Endodermal cell (in vitro differentiated cells): ENCODE measurements around the gene TRRAP. TPM values are rescaled to one million over a fixed set of nuclear protein-coding genes. Genes with fewer than 3 reads are reported as not detected.

Source experiments
- DNase-seq: peaks from one replicate; pipeline ENCODE4 v3.0.0-alpha.2; 2017
- H3K27ac ChIP-seq: 2 replicates; pipeline ENCODE4 v1.5.1; 2013; ENCODE audit warnings: mild to moderate bottlenecking, low read depth, low read length, moderate library complexity
- H3K27me3 ChIP-seq: 2 replicates; pipeline ENCODE4 v1.6.1; 2013; ENCODE audit warnings: mild to moderate bottlenecking, low read length, moderate library complexity; ENCODE audit not compliant: insufficient read depth, control insufficient read depth, poor library complexity, severe bottlenecking
- H3K36me3 ChIP-seq: 2 replicates; pipeline ENCODE4 v1.7.0; 2013; ENCODE audit warnings: mild to moderate bottlenecking, low read length, moderate library complexity; ENCODE audit not compliant: control insufficient read depth, insufficient read depth
- H3K4me1 ChIP-seq: one replicate; pipeline ENCODE4 v1.7.0; 2013; ENCODE audit warnings: low read length; ENCODE audit not compliant: control insufficient read depth, insufficient read depth
- H3K4me3 ChIP-seq: 2 replicates; pipeline ENCODE4 v1.5.1; 2013; ENCODE audit warnings: mild to moderate bottlenecking, low read length, moderate library complexity
- H3K9ac ChIP-seq: 2 replicates; pipeline ENCODE4 v1.6.1; 2013; ENCODE audit warnings: mild to moderate bottlenecking, low read length, moderate library complexity; ENCODE audit not compliant: poor library complexity, severe bottlenecking; ENCODE audit errors: extremely low read depth
- H3K9me3 ChIP-seq: 2 replicates; pipeline ENCODE4 v1.6.1; 2013; ENCODE audit warnings: mild to moderate bottlenecking, low read length, moderate library complexity; ENCODE audit not compliant: control insufficient read depth
- H3K27ac Mint-ChIP-seq: 2 replicates; pipeline ENCODE4 v1.8.0; 2020; ENCODE audit warnings: mixed read lengths
- H3K27me3 Mint-ChIP-seq: 2 replicates; pipeline ENCODE4 v1.8.0; 2021; ENCODE audit warnings: mild to moderate bottlenecking, mixed read lengths; ENCODE audit not compliant: insufficient read depth
- H3K36me3 Mint-ChIP-seq: 2 replicates; pipeline ENCODE4 v1.8.0; 2020; ENCODE audit warnings: low read depth, mixed read lengths
- H3K4me1 Mint-ChIP-seq: 2 replicates; pipeline ENCODE4 v1.8.0; 2020; ENCODE audit warnings: mixed read lengths
- H3K4me3 Mint-ChIP-seq: 2 replicates; pipeline ENCODE4 v1.8.0; 2020; ENCODE audit warnings: mild to moderate bottlenecking, moderate library complexity, mixed read lengths
- H3K9me3 Mint-ChIP-seq: 2 replicates; pipeline ENCODE4 v1.8.0; 2020; ENCODE audit warnings: mild to moderate bottlenecking, mixed read lengths
- WGBS, 2 experiments: methylation state at CpG; one replicate each; pipeline versions ENCODE4 v1.1.5 to v1.1.7; 2013; ENCODE audit warnings: missing lambda C conversion rate in 2 of 2, mixed read lengths in 1 of 2; ENCODE audit not compliant: insufficient coverage in 1 of 2, insufficient read length in 1 of 2; 5-methylcytosine and 5-hydroxymethylcytosine counted together
- total RNA-seq, 2 donors: library from RNA; stranded (reverse); fragmentation: NEBNext Ultra II Directional in 1 of 2; extraction: Animal tissue kit (Norgen Biotek cat#: 25700) in 1 of 2; gene quantifications; 2 replicates in 1 of 2; 3 replicates in 1 of 2; pipeline ENCODE4 v1.2.1, GENCODE V29; 2021
- TF ChIP-seq, protein P1 (sequence below): fragments of 200-600 bp; sonication (generic); conservative IDR thresholded peaks from 2 replicates; pipeline ENCODE4 v1.5.0; 2021; ENCODE audit warnings: antibody characterized with exemption, mild to moderate bottlenecking

TRRAP gene
- total RNA-seq, 2 donors from 2014 or later: 64.3 to 68.8 TPM

DNA sequence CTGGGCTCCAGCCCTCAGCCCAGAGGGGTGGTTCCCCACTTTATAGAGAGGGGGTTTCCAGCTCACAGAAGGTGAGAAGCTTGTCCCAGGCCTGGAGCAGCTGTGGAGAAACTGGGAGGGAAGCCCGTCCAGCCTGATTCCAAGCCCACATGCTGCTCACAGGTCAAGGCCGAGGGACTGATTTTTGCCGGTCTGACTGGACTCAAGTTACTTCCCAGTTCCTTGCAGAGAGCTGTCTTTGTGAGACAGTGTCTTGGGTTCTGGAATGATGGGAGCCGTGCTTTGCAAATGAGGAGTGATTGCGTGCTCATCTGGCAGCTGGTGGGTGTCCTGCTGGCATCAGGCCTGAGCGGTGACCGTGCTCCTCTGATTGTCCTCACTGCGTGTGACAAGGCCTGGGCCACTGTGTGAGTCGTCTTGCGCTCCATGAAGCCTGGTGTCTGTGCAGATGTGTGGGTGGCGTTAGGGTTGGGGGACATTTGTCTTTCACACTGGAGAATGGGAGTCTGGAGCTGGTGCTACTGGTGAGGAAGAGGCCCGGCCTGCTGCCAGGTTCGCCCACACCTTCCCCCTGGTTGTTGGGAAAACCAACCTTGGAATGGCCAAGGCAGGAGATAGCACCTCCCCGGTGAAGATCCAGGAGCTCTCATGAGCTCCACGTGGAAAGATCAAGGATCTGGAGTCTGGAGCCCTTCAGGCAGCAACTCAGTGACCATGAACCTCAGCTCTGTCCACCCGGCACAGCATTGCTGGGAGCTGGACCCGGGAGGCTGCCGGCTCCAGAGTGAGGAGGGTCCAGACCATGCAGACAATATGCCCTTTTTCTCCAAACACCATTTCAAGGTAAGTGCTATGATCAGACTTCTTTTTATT, 136.0 kb downstream of the TRRAP start:
- TF ChIP-seq, protein P1, sequence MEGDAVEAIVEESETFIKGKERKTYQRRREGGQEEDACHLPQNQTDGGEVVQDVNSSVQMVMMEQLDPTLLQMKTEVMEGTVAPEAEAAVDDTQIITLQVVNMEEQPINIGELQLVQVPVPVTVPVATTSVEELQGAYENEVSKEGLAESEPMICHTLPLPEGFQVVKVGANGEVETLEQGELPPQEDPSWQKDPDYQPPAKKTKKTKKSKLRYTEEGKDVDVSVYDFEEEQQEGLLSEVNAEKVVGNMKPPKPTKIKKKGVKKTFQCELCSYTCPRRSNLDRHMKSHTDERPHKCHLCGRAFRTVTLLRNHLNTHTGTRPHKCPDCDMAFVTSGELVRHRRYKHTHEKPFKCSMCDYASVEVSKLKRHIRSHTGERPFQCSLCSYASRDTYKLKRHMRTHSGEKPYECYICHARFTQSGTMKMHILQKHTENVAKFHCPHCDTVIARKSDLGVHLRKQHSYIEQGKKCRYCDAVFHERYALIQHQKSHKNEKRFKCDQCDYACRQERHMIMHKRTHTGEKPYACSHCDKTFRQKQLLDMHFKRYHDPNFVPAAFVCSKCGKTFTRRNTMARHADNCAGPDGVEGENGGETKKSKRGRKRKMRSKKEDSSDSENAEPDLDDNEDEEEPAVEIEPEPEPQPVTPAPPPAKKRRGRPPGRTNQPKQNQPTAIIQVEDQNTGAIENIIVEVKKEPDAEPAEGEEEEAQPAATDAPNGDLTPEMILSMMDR: no peak
- Mint-ChIP-seq H3K4me1 (no peaks in the 10 kb centered on the region), H3K27ac (peak overlapping the region; percentile 45), H3K4me3 (no peak overlapping the region), H3K9me3 (peaks cover 7% of the 10 kb centered on the region), H3K36me3 (peaks cover 84% of the 10 kb centered on the region), H3K27me3 (no peaks in the 10 kb centered on the region)
- H3K27me3 ChIP-seq: no peaks in the 10 kb centered on the region
- H3K36me3 ChIP-seq: peaks cover 59% of the 10 kb centered on the region
- no peak overlapping the region for H3K9ac ChIP-seq
- no peaks in the 10 kb centered on the region for H3K9me3 ChIP-seq
- no peak overlapping the region for H3K27ac ChIP-seq
- H3K4me3 ChIP-seq: no peak overlapping the region
- WGBS, 2 experiments: 95 to 97% methylated on average over 10 to 18 of the region's 18 CpGs
- H3K4me1 ChIP-seq: no peaks in the 10 kb centered on the region
- DNase-seq: peak; percentile 40

DNA sequence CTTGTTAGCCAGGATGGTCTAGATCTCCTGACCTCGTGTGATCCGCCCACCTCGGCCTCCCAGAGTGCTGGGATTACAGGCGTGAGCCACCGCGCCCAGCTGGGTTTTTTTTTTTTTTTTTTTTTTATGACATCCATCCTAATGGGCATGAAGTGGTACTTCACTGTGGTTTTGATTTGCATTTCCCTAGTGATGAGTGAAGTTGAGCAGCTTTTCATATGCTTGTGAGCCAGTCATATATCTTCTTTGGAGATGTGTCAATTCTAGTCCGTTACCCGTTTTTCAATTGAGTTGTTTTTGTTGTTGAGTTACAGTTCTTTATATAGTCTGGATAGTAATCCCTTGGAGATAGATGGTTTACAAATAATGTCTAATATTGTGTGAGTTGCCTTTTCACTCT, 137.9 kb downstream of the TRRAP start:
- peaks cover 63% of the 10 kb centered on the region for H3K36me3 ChIP-seq
- TF ChIP-seq, protein P1: no peak
- no peaks in the 10 kb centered on the region for H3K9me3 ChIP-seq
- H3K4me1 Mint-ChIP-seq: peaks cover 9% of the 10 kb centered on the region
- no peak overlapping the region for H3K27ac Mint-ChIP-seq
- H3K27me3 ChIP-seq: no peaks in the 10 kb centered on the region
- H3K27ac ChIP-seq: no peak overlapping the region
- no peak overlapping the region for H3K4me3 Mint-ChIP-seq
- no peak overlapping the region for H3K9ac ChIP-seq
- H3K36me3 Mint-ChIP-seq: peaks cover 87% of the 10 kb centered on the region
- DNase-seq: no peak
- no peaks in the 10 kb centered on the region for H3K27me3 Mint-ChIP-seq
- WGBS, 2 experiments: 94 to 100% methylated on average over 2 to 8 of the region's 8 CpGs
- H3K4me1 ChIP-seq: peaks cover 8% of the 10 kb centered on the region
- H3K9me3 Mint-ChIP-seq: peaks cover 7% of the 10 kb centered on the region
- no peak overlapping the region for H3K4me3 ChIP-seq

DNA sequence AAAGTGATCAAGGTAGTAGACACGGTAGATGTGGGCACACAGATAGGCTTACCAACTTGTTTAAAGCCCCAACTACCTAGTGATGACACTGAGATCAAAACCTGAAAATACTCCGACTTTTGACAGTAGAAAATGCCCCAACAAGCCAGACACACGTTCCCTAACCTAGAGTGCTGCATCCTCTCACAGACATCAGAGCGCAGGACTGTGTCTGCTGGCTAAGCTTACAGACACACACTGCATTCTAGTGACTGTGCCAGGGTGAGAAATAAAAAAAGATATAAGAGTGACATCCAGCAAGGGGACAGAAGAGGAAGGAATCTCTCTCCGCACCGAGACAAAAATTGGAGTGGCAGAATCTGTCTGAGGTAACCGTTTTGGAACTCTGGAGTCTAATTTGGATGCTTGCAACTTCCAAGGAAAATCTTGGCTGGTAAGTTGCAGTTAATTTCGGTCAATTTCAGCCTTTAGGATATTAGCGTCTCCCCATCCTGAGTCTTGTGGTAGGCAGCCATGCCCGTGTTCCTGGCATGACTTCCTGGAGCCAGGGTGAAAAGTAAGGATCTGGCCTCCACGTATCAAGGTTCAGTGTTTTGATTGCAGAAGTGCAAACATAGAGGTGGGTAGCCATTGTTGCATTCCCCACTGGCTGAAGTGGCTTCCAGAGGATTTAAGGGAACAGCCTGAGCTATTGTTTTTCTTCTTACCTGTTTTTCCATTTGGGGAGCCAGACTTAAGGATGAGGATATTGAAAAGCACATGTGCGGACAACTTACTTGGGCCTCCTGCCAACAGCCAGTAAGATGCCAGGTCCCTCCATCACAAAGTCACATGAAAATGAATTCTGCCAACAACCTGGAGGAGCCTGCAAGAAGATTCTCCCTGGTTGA, 141.4 kb downstream of the TRRAP start:
- no peaks in the 10 kb centered on the region for H3K27me3 Mint-ChIP-seq
- no peak overlapping the region for H3K9ac ChIP-seq
- no peaks in the 10 kb centered on the region for H3K27me3 ChIP-seq
- no peak overlapping the region for H3K4me3 ChIP-seq
- no peaks in the 10 kb centered on the region for H3K9me3 ChIP-seq
- peaks cover 9% of the 10 kb centered on the region for H3K4me1 Mint-ChIP-seq
- TF ChIP-seq, protein P1: no peak
- H3K27ac Mint-ChIP-seq: peak overlapping the region; percentile 3
- peaks cover 75% of the 10 kb centered on the region for H3K36me3 Mint-ChIP-seq
- H3K4me3 Mint-ChIP-seq: no peak overlapping the region
- 92 to 99% methylated on average over 10 to 12 of the region's 12 CpGs for WGBS, 2 experiments
- H3K9me3 Mint-ChIP-seq: peaks cover 7% of the 10 kb centered on the region
- peaks cover 42% of the 10 kb centered on the region for H3K36me3 ChIP-seq
- peaks cover 8% of the 10 kb centered on the region for H3K4me1 ChIP-seq
- no peak overlapping the region for H3K27ac ChIP-seq
- peak; percentile 34 for DNase-seq
